DMS114 treated with DMSO at 0.1 percent for 48 hours (cell line): Measurements from ENCODE around the gene CYP4F3.
A peak's percentile ranks its signal among the peaks of the same experiment; 100 is the strongest.
"Not testable (repeated sequence)": the region's sequence is repeated elsewhere in the genome, so short reads cannot be mapped to it uniquely, and the experiment has no call there.

Experiments
- DNase-seq: peaks from one replicate; lab custom pipeline; 2025; ENCODE audit not compliant: unreplicated experiment; lab: John Stamatoyannopoulos, UW

CYP4F3 gene

GRCh38 chr19:15640294-15640903, at the start of gene CYP4F3:
Gene CYP4F3, plus strand, starts transcription at chr19:15640897. Its CDS starts 519 bp downstream, at chr19:15641416.
- no peak for DNase-seq

DNA sequence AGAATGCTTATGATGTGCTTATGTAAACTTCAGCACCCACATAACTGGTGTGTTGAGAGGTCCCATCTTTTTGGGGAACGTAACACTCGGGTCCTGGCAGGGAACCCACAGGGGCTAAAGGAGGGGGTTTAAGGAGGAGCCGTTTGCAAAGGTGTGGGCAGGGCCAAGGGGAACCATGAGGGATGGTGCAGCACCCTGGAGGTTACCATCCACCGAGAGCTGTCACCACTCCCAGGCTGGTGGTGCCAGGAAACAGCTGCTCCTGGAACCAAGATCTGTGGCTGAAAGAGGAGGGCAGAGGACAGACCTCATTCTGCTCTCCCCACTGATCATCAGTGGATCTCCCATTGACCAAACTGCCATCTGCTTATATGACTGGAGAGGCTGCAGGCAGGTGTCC, 48.9 kb upstream of the CYP4F3 start:
- no peak for DNase-seq

DNA sequence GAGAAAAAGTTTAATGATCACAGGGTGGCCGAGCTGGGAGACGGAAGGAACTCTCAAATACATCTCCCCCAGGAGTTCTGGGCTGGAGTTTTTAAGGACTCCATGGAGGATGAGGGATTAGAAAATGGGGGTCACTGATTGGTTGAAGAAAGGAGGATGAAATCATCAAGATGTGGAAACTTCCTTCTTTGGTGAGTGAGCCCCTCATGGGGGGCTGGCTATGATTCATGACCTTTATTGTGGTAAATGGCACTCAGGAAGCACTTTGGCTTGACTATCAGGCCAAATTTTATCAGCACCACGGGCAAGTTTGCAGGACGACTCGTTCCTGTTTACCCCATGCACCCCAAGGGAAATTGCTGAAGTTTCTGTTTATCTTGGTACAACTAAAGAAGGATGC, 48.2 kb upstream of the CYP4F3 start:
- DNase-seq, result not testable (repeated sequence)

- DNase-seq, result not testable (repeated sequence)
These were observed 46.9 kb upstream of the CYP4F3 start for GRCh38 chr19:15593766-15594165.

DNA sequence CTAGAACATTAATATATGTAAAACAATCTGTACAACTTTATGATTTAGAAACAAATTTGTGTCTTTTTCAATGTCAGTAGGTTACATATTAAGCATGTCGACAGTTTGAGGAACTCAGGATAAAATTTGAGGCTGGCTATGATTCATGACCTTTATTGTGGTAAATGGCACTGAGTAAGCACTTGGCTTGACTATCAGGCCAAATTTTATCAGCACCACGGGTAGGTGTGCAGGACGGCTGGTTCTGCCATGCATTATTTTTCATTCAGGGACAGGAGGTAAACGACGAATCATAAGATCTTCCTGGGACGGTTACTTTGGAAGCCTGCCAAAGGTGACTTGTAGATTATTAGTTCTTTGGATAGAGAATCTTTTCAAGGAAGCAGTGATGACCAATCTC, 45.6 kb upstream of the CYP4F3 start:
- DNase-seq, result no peak

DNA sequence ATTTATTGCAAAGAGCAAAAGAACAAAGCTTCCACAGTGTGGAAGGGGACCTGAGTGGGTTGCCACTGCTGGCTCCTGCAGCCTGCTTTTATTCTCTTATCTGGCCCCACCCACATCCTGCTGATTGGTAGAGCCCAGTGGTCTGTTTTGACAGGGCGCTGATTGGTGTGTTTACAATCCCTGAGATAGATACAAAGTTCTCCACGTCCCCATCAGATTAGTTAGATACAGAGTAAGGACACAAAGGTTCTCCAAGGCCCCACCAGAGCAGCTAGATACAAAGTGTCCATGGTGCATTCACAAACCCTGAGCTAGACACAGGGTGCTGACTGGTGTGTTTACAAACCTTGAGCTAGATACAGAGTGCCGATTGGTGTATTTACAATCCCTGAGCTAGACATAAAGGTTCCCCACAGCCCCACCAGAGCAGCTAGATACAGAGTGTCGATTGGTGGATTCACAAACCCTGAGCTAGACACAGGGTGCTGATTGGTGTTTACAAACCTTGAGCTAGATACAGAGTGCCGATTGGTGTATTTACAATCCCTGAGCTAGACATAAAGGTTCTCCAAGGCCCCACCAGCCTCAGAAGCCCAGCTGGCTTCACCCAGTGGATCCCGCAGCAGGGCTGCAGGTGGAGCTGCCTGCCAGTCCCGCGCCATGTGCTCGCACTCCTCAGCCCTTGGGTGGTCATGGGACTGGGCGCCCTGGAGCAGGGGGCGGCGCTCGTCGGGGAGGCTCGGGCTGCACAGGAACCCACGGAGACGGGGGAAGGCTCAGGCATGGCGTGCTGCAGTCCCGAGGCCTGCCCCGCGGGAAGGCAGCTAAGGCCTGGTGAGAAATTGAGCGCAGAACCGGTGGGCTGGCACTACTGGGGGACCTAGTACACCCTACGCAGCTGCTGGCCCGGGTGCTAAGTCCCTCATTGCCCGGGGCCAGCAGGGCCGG, 32.4 kb upstream of the CYP4F3 start:
- not testable (repeated sequence) for DNase-seq

DNA sequence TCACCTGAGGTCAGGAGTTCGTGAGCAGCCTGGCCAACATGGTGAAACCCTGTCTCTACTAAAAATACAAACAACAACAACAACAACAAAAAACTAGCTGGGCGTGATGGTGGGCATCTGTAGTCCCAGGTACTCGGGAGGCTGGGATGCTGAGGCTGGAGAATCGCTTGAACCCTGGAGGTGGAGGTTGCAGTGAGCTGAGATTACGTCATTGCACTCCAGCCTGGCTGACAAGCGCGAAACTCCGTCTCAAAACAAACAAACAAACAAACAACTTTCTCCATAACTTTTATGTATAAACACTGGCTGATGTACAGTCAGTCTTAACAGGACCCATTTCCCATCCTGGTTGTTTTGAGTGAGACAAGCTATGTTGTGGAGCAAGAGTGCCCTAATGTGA, 31.4 kb upstream of the CYP4F3 start:
- DNase-seq, result no peak

GRCh38 chr19:15612342-15612741, 28.4 kb upstream of the CYP4F3 start:
- DNase-seq, result no peak

GRCh38 chr19:15613338-15613737, 27.4 kb upstream of the CYP4F3 start:
- DNase-seq, result no peak

- DNase-seq, result no peak
These were observed 26.0 kb upstream of the CYP4F3 start, which contains the start of gene CYP4F8 for GRCh38 chr19:15614507-15615379. Gene CYP4F8, plus strand, starts transcription at chr19:15615218. Its CDS starts 399 bp downstream, at chr19:15615617.

DNA sequence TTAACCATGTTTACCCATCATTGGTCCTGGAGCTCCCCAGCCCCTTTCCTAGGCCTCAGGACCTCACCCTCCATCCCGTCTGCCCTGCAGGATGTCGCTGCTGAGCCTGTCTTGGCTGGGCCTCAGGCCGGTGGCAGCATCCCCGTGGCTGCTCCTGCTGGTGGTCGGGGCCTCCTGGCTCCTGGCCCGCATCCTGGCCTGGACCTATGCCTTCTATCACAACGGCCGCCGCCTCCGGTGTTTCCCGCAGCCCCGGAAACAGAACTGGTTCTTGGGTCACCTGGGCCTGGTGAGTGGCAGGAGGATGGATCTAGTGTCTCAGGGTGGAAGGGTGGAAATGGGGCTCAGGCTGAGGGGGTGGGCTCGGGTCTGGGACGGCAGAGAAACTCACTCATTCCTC, 25.2 kb upstream of the CYP4F3 start:
- DNase-seq, result no peak

GRCh38 chr19:15616183-15616582, 24.5 kb upstream of the CYP4F3 start:
- DNase-seq, result no peak

DNA sequence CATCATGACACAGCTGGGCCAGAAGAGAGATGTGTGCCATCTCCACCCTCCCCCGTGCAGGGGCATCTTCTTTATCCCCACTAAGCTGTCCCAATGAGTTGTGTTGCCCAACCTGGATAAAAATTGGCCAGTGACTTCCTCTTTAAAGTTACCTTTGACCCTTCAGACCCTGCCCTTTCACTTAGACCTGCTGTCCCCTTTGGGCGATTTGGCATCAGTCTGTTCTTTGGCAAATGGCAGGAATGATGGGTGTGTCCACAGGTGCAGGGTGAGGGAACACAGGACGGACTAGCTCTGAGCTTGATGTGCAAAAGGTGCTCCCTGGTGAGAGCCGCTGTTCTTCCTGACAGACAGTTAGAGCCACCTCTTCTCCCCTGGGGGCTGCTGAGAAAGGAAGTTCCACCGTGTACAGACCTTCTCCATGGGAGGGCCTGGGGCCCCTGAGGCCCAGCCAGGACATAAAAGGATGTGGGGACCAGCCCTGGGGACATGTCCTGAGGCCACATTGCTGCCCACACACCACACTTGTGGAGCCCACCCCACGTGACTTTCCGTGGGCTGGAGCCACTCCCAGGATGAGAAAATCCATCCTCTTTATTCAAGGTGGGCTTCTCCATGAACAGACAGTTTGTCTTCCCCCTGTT, 23.9 kb upstream of the CYP4F3 start:
- DNase-seq, result no peak

DNA sequence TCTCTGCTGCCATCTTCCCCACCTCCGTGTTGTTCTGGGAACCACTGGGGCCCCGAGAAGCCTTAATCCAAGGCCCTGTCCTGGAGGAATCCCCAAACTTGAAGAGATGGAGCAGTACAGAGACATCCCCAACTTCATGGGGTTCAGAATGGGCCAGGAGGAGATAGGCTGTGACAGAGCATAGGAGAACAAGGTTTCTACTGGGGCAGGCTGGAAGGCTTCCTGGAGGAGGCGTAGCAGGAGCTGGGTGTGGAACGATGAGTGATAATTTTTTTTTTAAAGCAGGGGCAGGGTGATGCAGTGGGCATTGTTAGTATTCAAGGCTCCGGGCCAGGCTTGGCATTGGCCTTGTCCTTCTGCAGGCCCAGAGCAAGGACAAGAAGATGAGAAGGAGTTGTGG, 22.4 kb upstream of the CYP4F3 start:
- no peak for DNase-seq

GRCh38 chr19:15621801-15622200, 18.9 kb upstream of the CYP4F3 start:
- no peak for DNase-seq

DNA sequence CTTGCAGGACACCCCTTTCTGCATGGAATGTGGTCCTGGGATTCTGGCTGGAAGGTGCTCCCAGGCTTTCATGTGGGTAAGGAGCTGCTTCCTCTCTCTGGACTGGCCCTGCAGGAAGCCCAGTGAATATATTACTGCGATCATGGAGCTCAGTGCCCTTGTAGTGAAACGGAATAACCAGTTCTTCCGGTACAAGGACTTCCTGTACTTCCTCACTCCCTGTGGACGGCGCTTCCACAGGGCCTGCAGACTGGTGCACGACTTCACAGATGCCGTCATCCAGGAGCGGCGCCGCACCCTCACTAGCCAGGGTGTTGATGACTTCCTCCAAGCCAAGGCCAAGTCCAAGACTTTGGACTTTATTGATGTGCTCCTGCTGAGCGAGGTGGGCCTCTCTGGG, 17.7 kb upstream of the CYP4F3 start:
- no peak for DNase-seq

DNA sequence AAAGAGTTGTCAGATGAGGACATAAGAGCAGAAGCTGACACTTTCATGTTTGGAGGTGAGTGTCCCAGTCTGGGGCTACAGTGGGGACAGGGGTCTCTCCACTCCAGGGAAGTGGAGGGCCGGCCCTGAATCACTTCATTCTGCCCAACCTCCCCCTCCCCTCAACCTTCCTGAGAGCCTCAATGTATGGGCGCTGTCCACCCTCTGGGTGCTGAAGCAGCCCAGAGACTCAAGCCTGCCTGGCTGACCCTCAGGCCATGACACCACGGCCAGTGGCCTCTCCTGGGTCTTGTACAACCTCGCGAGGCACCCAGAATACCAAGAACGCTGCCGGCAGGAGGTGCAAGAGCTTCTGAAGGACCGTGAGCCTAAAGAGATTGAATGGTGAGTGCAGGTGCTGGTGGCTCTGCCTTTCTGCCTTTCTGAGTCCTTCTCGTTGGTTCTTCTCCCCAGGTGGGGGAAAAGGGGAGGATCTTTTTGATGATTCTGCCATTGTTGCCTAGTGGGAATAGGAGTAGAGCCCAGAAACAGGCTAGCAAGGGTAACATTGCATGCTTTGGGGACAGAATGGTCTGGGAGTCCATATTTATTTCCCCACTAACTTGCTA, 16.9 kb upstream of the CYP4F3 start:
- no peak for DNase-seq

- DNase-seq, result no peak
These were observed 12.3 kb upstream of the CYP4F3 start for GRCh38 chr19:15628236-15629002.

GRCh38 chr19:15629003-15629880, 11.5 kb upstream of the CYP4F3 start:
- DNase-seq, result peak; percentile 30
